Measurements from ENCODE around the gene CDC7.

DNA sequence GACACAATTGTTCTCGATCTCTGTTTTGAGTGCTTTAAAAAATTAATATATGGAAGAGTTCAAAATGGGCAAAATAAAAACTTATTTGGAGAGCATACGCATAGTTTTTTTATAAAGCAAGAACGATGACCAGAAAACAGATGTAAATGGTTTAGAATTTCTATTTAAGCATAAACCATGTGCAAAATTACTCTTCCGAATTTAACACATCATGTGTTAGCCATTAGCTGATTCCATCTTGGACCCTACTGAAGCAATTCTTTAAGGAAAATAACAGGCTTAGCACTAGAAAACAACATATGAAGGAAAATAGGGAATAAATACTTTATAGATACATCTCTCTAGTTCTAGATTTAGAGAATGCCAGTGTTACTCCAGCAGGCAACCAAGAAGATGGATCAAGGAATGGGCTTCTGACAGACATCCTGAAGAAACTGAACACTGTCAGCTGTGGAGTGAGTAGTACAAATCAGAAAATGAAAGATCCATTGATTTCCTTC, 26.7 kb downstream of the CDC7 start:
- TF ChIP-seq, protein P1, sequence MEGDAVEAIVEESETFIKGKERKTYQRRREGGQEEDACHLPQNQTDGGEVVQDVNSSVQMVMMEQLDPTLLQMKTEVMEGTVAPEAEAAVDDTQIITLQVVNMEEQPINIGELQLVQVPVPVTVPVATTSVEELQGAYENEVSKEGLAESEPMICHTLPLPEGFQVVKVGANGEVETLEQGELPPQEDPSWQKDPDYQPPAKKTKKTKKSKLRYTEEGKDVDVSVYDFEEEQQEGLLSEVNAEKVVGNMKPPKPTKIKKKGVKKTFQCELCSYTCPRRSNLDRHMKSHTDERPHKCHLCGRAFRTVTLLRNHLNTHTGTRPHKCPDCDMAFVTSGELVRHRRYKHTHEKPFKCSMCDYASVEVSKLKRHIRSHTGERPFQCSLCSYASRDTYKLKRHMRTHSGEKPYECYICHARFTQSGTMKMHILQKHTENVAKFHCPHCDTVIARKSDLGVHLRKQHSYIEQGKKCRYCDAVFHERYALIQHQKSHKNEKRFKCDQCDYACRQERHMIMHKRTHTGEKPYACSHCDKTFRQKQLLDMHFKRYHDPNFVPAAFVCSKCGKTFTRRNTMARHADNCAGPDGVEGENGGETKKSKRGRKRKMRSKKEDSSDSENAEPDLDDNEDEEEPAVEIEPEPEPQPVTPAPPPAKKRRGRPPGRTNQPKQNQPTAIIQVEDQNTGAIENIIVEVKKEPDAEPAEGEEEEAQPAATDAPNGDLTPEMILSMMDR (IDR thresholded peaks at IDR 0.05; ENCODE audit: low read depth, low read length): no peak
- TF ChIP-seq EZH2phosphoT487 (IDR thresholded peaks at IDR 0.05; ENCODE audit: low read depth): no peak
